CD14-positive monocyte (primary cell): ENCODE results near the gene NCF2. TPM values are rescaled to one million over a fixed set of nuclear protein-coding genes. Genes with fewer than 3 reads are reported as not detected.

Experiments used
- DNase-seq, 3 donors: peaks; one replicate each; pipeline ENCODE4 v3.0.0-alpha.2; 2011 to 2022
- H2AFZ ChIP-seq: 2 replicates; pipeline ENCODE4 v1.6.0; 2012; ENCODE audit warnings: mild to moderate bottlenecking, low read depth, low read length, inconsistent platforms; ENCODE audit not compliant: insufficient read depth, poor library complexity, severe bottlenecking
- H3K27ac ChIP-seq, 2 donors: 1 replicate in 1 of 2; 2 replicates in 1 of 2; pipeline ENCODE4 v1.5.1; 2012 to 2013; ENCODE audit warnings: low read length in 2 of 2, control low read depth in 1 of 2, inconsistent platforms in 1 of 2, low read depth in 1 of 2, mild to moderate bottlenecking in 1 of 2
- H3K27me3 ChIP-seq, 2 donors: one replicate each; pipeline versions ENCODE4 v1.6.0 to v1.6.1; 2011 to 2013; ENCODE audit warnings: low read length in 2 of 2; ENCODE audit not compliant: control insufficient read depth in 2 of 2, insufficient read depth in 2 of 2
- H3K36me3 ChIP-seq, 2 donors: replicated peaks in 1 of 2; 1 replicate in 1 of 2; 2 replicates in 1 of 2; pipeline versions ENCODE4 v1.5.1 to v1.6.1; 2012 to 2013; ENCODE audit warnings: low read length in 2 of 2, control low read depth in 1 of 2, inconsistent platforms in 1 of 2, mild to moderate bottlenecking in 1 of 2; ENCODE audit not compliant: insufficient read depth in 2 of 2, control insufficient read depth in 1 of 2
- H3K4me1 ChIP-seq, 2 donors: 1 replicate in 1 of 2; 2 replicates in 1 of 2; pipeline versions ENCODE4 v1.5.1 to v1.6.1; 2012 to 2013; ENCODE audit warnings: low read length in 2 of 2, control low read depth in 1 of 2, inconsistent platforms in 1 of 2, mild to moderate bottlenecking in 1 of 2, moderate library complexity in 1 of 2; ENCODE audit not compliant: insufficient read depth in 2 of 2, control insufficient read depth in 1 of 2
- H3K4me2 ChIP-seq: replicated peaks from 2 replicates; pipeline ENCODE3; 2012; ENCODE audit warnings: low read length, moderate library complexity, mild to moderate bottlenecking; ENCODE audit not compliant: poor library complexity, severe bottlenecking; ENCODE audit errors: extremely low read depth
- H3K4me3 ChIP-seq, 3 experiments: fragments of 200-600 bp in 1 of 3; sonication (generic) in 1 of 3; replicated peaks in 1 of 3; 1 replicate in 2 of 3; 2 replicates in 1 of 3; pipeline ENCODE4 v1.5.1; 2011 to 2013; ENCODE audit warnings: low read length in 3 of 3, mild to moderate bottlenecking in 3 of 3, control low read depth in 2 of 3, low read depth in 2 of 3, inconsistent platforms in 1 of 3, moderate library complexity in 1 of 3
- H3K79me2 ChIP-seq: 2 replicates; pipeline ENCODE4 v1.6.0; 2012; ENCODE audit warnings: mild to moderate bottlenecking, control low read depth, inconsistent platforms, low read length, moderate library complexity; ENCODE audit not compliant: insufficient read depth
- H3K9ac ChIP-seq: 2 replicates; pipeline ENCODE4 v1.6.0; 2017; ENCODE audit warnings: low read length, mild to moderate bottlenecking; ENCODE audit not compliant: insufficient read depth, poor library complexity, severe bottlenecking
- H3K9me3 ChIP-seq, 2 donors: replicated peaks in 1 of 2; 1 replicate in 1 of 2; 2 replicates in 1 of 2; pipeline versions ENCODE4 v1.5.1 to v1.6.1; 2012 to 2013; ENCODE audit warnings: low read length in 2 of 2, control low read depth in 1 of 2; ENCODE audit not compliant: control insufficient read depth in 1 of 2, insufficient read depth in 1 of 2
- H4K20me1 ChIP-seq: 2 replicates; pipeline ENCODE4 v1.6.0; 2012; ENCODE audit warnings: mild to moderate bottlenecking, low read length, control low read depth, moderate library complexity; ENCODE audit not compliant: insufficient read depth
- H3K27ac Mint-ChIP-seq, 7 donors: one replicate each; pipeline ENCODE4 v1.8.0; 2020; ENCODE audit warnings: mild to moderate bottlenecking in 7 of 7, mixed read lengths in 7 of 7, moderate library complexity in 6 of 7, inconsistent platforms in 2 of 7
- H3K27me3 Mint-ChIP-seq, 3 donors: one replicate each; pipeline ENCODE4 v1.8.0; 2021 to 2022; ENCODE audit warnings: low read depth in 3 of 3, mild to moderate bottlenecking in 3 of 3, mixed read lengths in 3 of 3, moderate library complexity in 3 of 3, inconsistent platforms in 1 of 3
- H3K36me3 Mint-ChIP-seq, 2 donors: one replicate each; pipeline ENCODE4 v1.8.0; 2020; ENCODE audit warnings: mixed read lengths in 2 of 2, inconsistent platforms in 1 of 2, mild to moderate bottlenecking in 1 of 2
- H3K4me1 Mint-ChIP-seq: one replicate; pipeline ENCODE4 v1.8.0; 2020; ENCODE audit warnings: mild to moderate bottlenecking, mixed read lengths
- H3K4me3 Mint-ChIP-seq, 2 donors: one replicate each; pipeline ENCODE4 v1.8.0; 2020; ENCODE audit warnings: mild to moderate bottlenecking in 2 of 2, mixed read lengths in 2 of 2, moderate library complexity in 1 of 2
- H3K9me3 Mint-ChIP-seq, 7 donors: one replicate each; pipeline ENCODE4 v1.8.0; 2020 to 2022; ENCODE audit warnings: mixed read lengths in 7 of 7, mild to moderate bottlenecking in 6 of 7, moderate library complexity in 6 of 7, inconsistent platforms in 2 of 7
- WGBS: methylation state at CpG from one replicate; pipeline ENCODE4 v1.1.5; 2013; ENCODE audit warnings: missing lambda C conversion rate; ENCODE audit not compliant: insufficient coverage; 5-methylcytosine and 5-hydroxymethylcytosine counted together
- intact Hi-C, 2 donors: fragments of 100-400 bp; cut with micrococcal nuclease; formaldehyde crosslinking; loops; one replicate each; pipeline versions ENCODE4 v1.15.0 to v1.15.1; 2023
- polyA plus RNA-seq, 3 donors: library from polyadenylated mRNA; depleted of rRNA in 1 of 3; unstranded in 2 of 3; stranded (reverse) in 1 of 3; fragments of 300-500 nt in 2 of 3; fragments of >200 nt in 1 of 3; fragmentation: Illumina TruSeq in 2 of 3; gene quantifications; 1 replicate in 2 of 3; 2 replicates in 1 of 3; pipeline ENCODE4 v1.2.3, GENCODE V29; 2012 to 2021
- TF ChIP-seq, protein P1 (sequence below): fragments of 200-600 bp; IDR thresholded peaks from one replicate; pipeline ENCODE4 v1.8.0; 2022; ENCODE audit warnings: antibody characterized with exemption, mild to moderate bottlenecking

NCF2 gene
- polyA plus RNA-seq, 3 donors: 509 to 697 (median 557) TPM

DNA sequence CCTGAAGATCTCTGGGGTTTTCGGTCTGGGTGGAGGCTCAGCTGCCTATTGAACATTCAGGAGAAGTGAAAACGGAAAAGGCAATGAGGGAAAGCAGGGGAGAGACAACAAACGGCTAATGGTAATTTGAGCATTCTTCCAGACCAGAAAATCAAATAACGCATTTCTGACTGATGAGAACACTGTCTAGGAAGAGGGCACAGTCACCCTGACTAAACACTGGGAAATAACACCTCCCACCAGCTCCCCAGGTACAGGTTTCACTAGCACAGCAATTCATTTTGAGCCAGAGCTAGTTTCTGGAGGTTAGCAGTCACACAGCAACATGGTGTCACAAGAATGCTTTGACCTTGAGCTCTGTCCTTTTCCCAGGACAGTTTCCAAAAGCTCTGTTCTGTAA is 21.1 kb downstream of the NCF2 start:
- 83% methylated on average over 4 of the region's 4 CpGs for WGBS
- no peak for DNase-seq
- Mint-ChIP-seq H3K36me3 (peaks cover 90 to 97% of the 10 kb centered on the region in 2 donors), H3K27me3 (no peaks in the 10 kb centered on the region), H3K27ac (peak overlapping the region; percentile 91 to 98 (median 98)), H3K4me3 (no peak overlapping the region), H3K4me1 (peaks cover 47% of the 10 kb centered on the region), H3K9me3 (no peaks in the 10 kb centered on the region)
- peak overlapping the region; percentile 76 to 80 for H3K27ac ChIP-seq
- TF ChIP-seq, protein P1, sequence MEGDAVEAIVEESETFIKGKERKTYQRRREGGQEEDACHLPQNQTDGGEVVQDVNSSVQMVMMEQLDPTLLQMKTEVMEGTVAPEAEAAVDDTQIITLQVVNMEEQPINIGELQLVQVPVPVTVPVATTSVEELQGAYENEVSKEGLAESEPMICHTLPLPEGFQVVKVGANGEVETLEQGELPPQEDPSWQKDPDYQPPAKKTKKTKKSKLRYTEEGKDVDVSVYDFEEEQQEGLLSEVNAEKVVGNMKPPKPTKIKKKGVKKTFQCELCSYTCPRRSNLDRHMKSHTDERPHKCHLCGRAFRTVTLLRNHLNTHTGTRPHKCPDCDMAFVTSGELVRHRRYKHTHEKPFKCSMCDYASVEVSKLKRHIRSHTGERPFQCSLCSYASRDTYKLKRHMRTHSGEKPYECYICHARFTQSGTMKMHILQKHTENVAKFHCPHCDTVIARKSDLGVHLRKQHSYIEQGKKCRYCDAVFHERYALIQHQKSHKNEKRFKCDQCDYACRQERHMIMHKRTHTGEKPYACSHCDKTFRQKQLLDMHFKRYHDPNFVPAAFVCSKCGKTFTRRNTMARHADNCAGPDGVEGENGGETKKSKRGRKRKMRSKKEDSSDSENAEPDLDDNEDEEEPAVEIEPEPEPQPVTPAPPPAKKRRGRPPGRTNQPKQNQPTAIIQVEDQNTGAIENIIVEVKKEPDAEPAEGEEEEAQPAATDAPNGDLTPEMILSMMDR: no peak
- intact Hi-C loops: loop anchor here in 1 of 2 donors (5.0 to 10.0 kb wide), 2 partner anchors 53 to 94 kb away; partner anchors contain the start of gene SMG7
- peaks cover 100% of the 10 kb centered on the region for H4K20me1 ChIP-seq
- H3K36me3 ChIP-seq: peaks cover 93 to 97% of the 10 kb centered on the region in 2 donors
- H3K79me2 ChIP-seq: peaks cover 76% of the 10 kb centered on the region
- H3K9me3 ChIP-seq: no peaks in the 10 kb centered on the region
- peak overlapping the region; percentile 29 for H3K4me2 ChIP-seq
- peak overlapping the region in 1 of 3 experiments; percentile 7 for H3K4me3 ChIP-seq
- H3K4me1 ChIP-seq: peaks cover 44 to 48% of the 10 kb centered on the region in 2 donors
- H3K9ac ChIP-seq: no peak overlapping the region
- no peak overlapping the region for H2AFZ ChIP-seq
- H3K27me3 ChIP-seq: no peaks in the 10 kb centered on the region

- DNase-seq: peak; percentile 45 to 85 (median 73)
- Histone ChIP-seq H3K9ac (peak overlapping the region; percentile 4), H3K4me1 (peaks cover 44 to 48% of the 10 kb centered on the region in 2 donors), H3K27me3 (no peaks in the 10 kb centered on the region), H2AFZ (no peak overlapping the region), H3K36me3 (peaks cover 93 to 97% of the 10 kb centered on the region in 2 donors), H3K9me3 (no peaks in the 10 kb centered on the region), H3K4me3 (peak overlapping the region in 1 of 3 experiments; percentile 10), H3K79me2 (peaks cover 76% of the 10 kb centered on the region), H3K4me2 (peak overlapping the region; percentile 41), H3K27ac (peak overlapping the region; percentile 76 to 80), H4K20me1 (peaks cover 100% of the 10 kb centered on the region)
- H3K36me3 Mint-ChIP-seq: peaks cover 90 to 97% of the 10 kb centered on the region in 2 donors
- WGBS: 11% methylated on average over 8 of the region's 12 CpGs
- peak overlapping the region; percentile 9 to 42 for H3K4me3 Mint-ChIP-seq
- peaks cover 46% of the 10 kb centered on the region for H3K4me1 Mint-ChIP-seq
- intact Hi-C loops: loop anchor here in 1 of 2 donors (5.0 to 10.0 kb wide), 2 partner anchors 54 to 94 kb away; partner anchors contain the start of gene SMG7
- H3K27me3 Mint-ChIP-seq: no peaks in the 10 kb centered on the region
- no peaks in the 10 kb centered on the region for H3K9me3 Mint-ChIP-seq
- H3K27ac Mint-ChIP-seq: peak overlapping the region; percentile 91 to 98 (median 98)
- TF ChIP-seq, protein P1: no peak
These were observed 21.9 kb downstream of the NCF2 start for GRCh38 chr1:183568176-183569021.
